T-helper 9 cell (primary cell): ENCODE data around the gene CAMSAP3.

Source experiments
- DNase-seq: peaks from one replicate; pipeline ENCODE4 v3.0.0-alpha.2; 2020

CAMSAP3 gene

GRCh38 chr19:7579182-7579581 lies 16.5 kb upstream of the CAMSAP3 start:
- no peak for DNase-seq

- no peak for DNase-seq
These were observed 13.2 kb upstream of the CAMSAP3 start for GRCh38 chr19:7582446-7582845.

GRCh38 chr19:7589822-7590221 lies 5.8 kb upstream of the CAMSAP3 start:
- DNase-seq: no peak

- no peak for DNase-seq
These were observed 5.4 kb upstream of the CAMSAP3 start for GRCh38 chr19:7590256-7590655.

GRCh38 chr19:7596211-7596937 lies 711 bp downstream of the CAMSAP3 start:
- no peak for DNase-seq

- no peak for DNase-seq
These were observed 2.0 kb downstream of the CAMSAP3 start for GRCh38 chr19:7597689-7598088.

GRCh38 chr19:7598180-7598579 lies 2.5 kb downstream of the CAMSAP3 start:
- no peak for DNase-seq

- no peak for DNase-seq
These were observed 5.1 kb downstream of the CAMSAP3 start for GRCh38 chr19:7600721-7601120.

- no peak for DNase-seq
These were observed 6.7 kb downstream of the CAMSAP3 start for GRCh38 chr19:7602240-7602934.

GRCh38 chr19:7602935-7603497 lies 7.4 kb downstream of the CAMSAP3 start:
- DNase-seq: no peak

GRCh38 chr19:7603919-7604318 lies 8.3 kb downstream of the CAMSAP3 start:
- DNase-seq: no peak

GRCh38 chr19:7605490-7606222 lies 10.0 kb downstream of the CAMSAP3 start:
- DNase-seq: no peak

- DNase-seq: no peak
These were observed 10.6 kb downstream of the CAMSAP3 start for GRCh38 chr19:7606289-7606688.

GRCh38 chr19:7607212-7607873 lies 11.7 kb downstream of the CAMSAP3 start:
- DNase-seq: no peak

- no peak for DNase-seq
These were observed 12.4 kb downstream of the CAMSAP3 start for GRCh38 chr19:7607874-7608560.

- DNase-seq: no peak
These were observed 15.0 kb downstream of the CAMSAP3 start for GRCh38 chr19:7610491-7611240.

GRCh38 chr19:7611541-7612279 lies 16.0 kb downstream of the CAMSAP3 start:
- no peak for DNase-seq

GRCh38 chr19:7612282-7613274 lies 16.9 kb downstream of the CAMSAP3 start:
- no peak for DNase-seq
